KG1 (cell line): ENCODE data around the gene TMEM9.

Experiments
- DNase-seq: peaks from one replicate; lab custom pipeline; 2025; lab: John Stamatoyannopoulos, UW

TMEM9 gene

DNA sequence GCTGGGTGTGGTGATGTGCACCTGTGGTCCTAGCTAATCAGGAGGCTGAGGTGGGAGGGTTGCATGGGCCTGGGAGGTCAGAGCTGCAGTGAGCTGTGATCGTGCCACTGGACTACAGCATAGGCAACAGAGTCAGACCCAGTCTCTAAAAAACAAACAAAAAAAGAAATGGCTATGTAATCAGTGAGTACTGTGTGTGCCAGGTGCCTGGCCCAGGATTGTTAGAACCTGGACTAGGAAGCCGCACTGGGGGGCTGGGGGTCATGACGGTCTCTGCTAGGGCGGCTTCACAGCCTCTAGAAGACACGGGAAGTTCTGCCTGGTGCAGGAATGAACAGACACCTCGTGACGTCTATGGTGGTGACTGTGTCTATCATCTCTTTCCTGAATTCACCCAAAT is 8.5 kb downstream of the TMEM9 start:
- DNase-seq, result no peak

DNA sequence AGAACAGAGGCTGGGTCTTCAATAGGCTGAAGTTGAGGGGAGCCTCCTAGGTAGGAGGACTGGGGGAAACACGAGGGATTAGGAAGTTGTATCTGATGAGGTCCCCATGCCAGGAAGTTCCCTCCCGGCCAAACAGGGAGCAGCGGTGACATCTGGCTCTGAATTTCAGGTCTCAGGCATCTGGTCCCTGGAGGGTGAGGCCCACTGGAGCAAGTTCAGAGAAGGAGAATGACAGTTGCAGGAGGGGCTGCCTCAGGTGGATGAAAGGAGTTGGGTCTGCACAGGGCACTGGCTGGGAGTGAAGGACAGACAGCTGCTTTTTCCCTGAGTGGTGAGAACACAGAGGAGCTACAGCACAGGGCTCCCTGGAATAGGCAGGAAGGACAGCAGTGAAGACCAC is 9.1 kb downstream of the TMEM9 start:
- DNase-seq, result no peak

DNA sequence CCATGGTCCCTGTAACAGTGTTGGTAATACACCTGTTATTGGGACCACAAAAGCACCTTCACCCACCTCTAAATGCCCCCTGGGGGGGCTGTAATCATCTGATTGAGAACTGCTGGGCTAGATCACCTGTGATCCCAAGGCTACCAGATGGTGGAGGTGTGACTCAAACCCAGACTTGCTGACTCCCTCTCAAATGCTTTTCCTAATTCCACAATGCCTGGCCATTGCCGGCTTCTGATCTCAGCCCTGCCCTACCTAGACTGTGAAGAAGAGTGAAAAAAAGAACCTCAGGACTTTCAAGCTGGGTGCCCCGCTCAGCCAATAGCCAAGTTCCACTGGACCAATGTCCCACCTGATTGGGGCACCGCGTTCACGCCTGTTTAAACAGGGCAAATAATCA is 9.6 kb downstream of the TMEM9 start:
- no peak for DNase-seq

DNA sequence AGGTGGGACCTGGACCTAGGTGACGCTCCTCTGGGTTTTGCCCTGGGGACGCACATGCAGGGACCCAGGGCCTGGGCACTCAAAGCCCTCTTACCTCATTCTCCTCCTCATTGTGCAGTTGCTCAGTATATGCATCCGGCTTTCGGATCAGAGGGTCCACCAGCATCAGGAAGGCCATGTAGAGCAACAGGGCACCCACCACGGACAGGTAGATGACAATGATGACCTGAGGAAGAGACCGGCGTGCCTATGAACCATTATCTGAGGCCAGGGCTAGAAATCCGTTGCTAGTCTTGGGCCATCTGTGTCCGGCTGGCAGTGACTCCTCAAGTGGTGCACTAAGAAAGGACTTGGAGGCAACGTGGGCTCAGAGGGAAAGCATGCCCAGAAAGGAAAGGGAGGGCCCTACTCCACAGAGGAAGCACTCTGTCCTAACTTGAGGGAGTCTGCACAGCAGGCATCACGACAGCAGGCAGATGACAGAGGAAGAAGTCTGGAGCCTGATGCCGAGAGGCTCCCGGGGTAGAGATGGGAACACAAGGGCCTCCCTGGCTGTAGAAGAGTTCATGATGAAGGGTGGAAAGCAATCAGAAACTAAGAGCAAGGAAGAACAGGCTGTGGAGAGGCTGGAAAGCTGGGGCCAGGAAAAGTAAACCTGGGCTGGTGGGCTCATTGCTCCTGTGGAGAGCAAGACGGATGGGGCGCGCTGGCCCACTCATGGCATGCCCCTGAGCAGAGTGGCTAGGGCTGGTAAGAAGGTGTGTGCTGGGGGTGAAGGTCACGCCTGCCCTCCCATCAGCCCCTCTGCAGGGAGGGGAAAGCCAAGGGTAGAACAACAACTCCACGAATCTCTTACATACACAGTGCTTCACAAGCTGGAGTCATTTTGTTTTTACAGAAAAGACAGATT is 10.3 kb downstream of the TMEM9 start:
- DNase-seq, result no peak

DNA sequence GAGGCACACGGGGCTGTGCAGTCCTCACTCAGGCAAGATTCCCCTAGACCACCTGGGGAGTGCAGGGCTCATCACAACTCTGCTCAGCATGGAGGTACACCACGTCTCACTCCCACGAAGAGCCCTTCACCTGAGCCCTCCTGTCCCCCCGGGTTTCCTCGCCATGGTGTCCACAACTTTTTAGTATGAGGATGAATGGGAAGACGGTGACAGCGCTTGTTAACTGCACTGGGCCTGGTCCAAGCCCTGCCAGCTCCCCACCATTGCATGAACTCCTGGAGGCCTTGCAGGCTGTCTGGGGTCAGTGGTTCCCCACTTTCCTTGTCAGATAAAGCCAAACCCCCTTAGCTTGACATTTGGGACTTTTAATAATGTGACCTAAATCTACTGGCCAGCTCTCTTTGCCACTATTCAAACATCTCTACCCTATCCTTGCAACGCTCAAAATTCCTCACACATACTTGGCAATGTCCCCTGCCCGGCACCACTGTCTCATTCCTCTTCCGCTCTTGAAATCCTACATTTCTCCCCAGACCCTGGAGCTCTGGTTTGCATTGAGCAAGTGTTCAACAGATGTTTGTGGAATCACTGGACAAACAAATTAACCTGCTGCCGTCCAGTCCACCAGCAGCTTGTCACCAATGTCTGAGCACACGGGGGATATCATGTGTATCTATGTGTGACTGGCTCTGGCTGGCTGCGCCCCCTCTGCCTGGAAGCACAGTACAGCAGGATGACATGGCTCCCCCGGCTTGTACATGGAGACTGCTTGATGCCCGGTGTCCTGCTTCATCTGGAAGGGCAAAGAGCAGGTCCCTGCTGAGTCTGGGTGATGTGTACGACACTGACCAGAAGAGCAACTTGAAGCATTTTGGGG is 11.2 kb downstream of the TMEM9 start:
- DNase-seq, result no peak

DNA sequence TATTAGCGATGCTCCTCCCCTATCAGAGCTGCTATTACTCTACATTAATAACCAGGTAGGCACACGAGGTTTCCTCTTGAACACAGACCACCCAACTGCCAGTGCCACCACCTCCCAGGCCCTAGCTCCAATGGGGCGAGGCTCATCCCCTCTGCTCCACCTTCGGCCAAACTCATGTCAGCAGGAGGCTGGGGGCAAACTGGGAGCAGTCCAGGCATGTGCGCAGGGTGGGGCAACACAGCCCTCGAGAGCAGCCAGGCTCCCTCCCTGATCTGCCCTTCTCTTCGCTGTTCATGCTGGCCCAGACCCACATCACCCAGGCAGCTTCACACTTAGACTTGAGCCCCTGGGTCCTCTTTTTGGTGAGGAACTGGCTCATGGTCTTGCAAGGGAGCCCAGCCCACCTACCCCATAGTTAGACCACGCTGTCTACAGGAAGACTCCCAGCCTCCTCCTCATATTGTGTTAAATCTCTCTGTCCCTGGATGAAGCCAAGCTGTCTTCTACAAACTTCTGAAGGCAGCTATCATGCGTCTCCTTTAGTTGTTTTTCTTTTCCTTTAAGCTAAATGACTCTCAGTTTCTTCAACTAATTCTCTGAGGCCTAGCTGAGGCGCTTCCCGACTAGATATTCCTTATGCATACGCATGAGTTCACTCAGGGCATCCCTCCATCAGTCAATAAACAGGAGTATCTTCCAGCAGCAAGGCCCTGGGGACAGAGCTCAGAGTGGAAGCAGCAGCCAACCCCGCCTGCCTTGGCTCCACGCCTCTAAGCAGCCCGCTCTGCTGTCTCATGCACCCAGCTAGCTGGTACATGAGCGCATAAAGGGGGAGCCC is 12.0 kb downstream of the TMEM9 start:
- DNase-seq, result no peak

DNA sequence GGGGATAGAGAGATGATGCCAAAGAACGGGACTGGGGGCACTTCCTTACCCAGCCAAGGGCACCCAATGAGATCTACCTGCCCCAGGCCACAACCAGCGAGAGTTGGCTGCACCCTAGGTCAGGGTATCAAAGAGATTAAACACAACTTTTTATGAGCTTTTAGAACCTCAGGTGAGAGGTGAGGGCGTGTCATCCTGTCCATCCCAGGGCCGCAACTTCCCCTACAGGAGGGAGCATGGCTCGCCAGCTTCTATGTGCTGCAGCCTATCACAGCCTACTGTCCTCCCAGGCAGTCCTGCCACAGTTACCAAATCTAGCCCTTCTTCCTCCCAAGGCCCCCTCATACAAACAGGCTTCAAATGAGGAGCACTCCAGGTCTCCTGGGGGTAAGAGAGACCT is 12.9 kb downstream of the TMEM9 start:
- no peak for DNase-seq

DNA sequence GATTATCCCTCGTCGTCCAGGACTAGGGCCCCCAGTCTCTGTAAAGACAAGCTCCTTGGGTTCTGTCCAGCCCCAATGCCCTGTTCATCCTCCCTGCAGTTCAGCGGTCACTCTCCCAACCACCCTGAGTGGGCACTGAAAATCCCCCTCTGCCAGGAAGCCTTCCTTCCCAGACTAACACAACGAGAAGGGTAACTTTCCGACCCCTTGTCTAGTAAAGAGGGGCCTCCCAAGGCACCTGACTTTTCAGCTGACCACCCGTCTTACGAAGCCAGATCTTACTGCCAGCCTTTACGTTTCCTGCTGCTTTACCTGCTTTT is 13.4 kb downstream of the TMEM9 start:
- no peak for DNase-seq

DNA sequence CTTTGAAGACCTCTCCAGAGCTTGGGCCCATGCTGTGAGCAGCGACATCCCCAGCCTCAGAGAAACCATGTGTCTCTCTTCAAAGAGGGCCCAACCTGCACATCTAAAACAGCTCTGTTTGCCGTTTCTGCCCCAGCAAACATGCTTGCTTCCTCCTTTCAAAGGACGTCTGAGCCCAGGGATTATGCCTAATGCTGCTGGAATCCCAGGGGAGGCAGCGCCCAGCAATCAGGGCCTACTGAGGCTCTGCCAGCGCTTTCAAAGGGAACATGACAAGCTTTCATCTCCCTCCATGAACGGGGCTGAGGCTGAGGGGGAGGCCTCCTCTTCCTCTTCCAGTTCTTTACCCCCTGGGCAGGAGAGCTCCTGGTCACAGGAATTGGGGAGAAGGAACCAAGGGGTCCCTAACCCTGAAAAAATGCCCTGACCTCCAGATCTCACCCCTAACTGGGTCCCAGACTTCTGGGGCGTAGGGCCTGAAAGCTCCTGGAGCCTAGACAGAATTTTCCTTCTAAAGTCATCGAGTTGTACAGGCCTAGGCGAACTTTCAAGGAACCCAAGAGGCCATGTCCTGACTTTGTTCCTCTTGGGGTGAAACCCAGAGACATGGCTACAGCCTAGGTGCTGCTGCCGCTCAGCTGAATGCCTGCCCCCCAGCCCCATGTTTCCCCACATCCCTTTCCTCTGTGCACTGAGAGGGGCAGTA is 13.9 kb downstream of the TMEM9 start:
- no peak for DNase-seq

DNA sequence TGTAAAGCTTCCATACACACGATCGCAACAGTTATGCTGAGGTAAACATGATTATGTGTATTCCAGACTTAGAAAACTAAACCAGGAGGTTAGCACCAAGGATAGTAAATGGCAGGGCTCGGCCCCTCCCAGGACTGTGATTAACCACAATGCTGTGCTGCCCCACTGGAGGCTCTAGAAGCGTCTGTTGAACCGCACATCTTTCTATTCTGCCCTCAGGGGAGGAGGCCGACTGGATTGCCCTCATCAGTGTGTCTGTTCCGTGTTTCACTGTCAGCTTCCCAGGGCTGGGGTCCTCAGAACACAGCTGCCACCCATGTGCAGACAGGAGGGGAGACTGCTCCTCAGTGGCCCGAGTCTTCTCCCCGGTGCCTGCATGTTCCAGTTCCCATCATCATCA is 14.5 kb downstream of the TMEM9 start:
- DNase-seq, result no peak

DNA sequence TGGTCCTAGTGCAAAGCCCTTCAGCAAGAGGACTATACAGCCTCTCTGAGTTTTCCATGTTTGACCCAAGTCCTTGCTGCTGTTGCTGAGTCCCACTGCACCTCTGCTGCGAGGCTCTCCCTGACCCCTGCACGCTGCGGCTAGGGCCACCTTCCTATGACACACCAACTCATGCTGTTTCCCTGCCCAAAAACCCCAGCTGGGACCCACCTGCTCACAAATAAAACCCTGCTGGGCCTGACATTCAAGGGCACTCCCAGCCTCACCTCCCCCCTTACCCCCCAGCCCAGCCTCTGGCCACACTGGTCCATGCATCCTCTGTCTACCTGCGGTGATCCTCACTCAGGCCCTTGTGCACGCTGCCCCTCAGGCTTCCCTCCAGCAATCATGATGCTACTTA is 15.0 kb downstream of the TMEM9 start:
- DNase-seq, result no peak

DNA sequence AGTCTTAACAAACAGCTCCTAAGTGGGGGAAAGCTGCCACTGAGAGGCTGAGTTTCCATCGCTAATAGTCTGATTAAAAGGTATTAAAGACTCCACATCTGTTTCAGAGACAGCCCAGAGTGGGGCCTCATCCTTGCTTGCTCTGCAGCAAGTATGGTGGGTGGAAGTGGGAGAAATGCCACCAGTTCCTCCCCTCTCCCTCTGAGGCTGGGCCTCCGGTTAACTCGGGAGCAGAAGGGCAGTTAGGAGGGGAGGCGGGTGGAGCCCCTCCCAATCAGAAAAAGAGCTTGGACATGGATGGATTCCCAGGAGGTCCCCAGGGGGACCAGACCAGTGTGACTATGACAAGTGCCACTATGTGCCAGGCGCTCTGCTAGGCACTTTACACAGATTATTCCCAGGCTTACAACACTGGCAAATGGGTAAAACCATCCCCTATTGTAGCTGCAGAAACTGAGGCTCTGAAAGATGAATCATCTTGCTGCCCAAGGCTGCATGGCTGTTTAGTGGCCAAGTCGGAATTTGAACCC is 15.9 kb downstream of the TMEM9 start:
- no peak for DNase-seq

DNA sequence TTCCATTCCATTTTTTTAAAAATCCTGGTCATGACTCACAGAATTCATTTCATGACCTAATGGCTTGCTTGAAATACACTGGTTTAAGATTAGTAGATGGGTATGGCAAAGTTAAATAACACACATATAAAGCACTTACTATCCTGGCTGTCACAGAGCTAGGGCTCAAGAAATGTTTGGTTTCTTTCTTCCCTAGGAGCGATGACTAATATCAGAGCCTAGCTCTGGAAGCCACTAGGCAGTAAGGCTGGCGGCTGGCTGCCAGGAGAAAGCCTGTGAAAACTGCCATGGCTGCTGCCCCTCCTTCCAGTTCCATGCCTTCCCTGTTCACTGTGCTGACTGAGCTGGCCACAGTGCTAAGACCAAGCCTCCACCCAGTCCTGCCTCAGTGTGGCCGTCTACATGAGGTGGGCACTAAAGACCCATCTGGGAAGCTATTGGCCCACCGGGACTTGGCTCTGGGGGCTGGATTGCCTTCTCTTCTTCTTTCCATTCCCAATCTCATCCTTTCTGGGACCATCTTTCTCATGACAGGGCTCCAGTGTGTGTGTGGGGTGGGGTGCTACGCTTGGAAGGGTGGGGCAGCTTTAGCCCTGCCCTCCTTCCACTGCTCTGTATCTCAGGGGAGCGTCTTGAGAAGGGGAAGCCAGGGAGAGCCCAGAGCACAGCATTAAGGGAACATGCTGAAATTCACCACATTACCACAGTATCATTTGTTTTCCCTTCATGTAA is 16.5 kb downstream of the TMEM9 start:
- DNase-seq, result no peak

DNA sequence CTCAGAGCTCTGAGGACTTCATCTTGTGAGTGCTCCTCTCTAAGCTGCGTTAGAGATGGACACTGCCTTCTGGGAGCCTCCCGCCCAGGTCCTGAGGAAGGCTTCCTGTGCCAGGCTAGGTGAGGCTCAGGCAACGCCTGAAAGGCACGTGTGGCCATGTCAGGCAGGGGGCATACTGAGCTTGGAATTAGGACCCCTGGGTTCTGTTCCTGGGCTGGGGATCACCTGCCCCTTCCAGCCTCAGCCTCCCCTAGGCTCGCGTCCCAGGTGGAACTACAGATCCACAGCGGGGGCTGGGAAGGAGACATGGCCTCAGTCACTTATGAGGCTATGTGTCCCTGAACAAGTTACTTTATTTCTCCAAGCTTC is 17.3 kb downstream of the TMEM9 start:
- no peak for DNase-seq

DNA sequence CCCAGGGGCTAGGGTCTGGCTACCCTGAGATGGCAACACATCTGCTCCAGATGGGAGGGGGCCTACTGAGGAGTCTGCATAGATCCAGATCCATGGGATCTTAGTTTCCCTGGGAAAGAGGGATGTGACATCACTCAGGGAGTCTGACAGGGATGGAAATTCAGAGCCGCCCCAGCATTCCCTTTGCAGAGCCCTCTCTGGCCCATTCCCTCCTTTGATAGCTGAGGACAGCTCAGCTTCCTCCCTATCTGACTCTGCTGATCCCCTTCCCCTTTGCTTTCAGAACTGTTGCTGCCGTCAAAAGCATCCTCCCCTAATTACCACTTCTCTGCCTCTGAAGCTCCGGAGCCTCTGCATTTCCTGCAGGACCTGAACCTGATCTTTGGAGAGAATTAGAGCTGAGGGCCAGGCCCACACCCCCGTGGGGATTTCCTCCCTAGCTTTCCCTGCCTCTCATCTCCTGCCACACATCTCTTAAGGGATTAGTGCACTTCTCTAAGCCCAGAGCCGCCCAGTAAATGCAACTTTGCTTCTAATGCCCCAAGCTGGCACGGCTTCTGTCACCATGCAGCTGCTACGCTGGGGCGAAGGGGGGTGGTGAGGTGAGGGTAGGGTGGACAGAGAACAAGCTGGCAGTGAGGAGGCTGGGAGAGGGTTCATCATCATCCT is 17.8 kb downstream of the TMEM9 start:
- no peak for DNase-seq

DNA sequence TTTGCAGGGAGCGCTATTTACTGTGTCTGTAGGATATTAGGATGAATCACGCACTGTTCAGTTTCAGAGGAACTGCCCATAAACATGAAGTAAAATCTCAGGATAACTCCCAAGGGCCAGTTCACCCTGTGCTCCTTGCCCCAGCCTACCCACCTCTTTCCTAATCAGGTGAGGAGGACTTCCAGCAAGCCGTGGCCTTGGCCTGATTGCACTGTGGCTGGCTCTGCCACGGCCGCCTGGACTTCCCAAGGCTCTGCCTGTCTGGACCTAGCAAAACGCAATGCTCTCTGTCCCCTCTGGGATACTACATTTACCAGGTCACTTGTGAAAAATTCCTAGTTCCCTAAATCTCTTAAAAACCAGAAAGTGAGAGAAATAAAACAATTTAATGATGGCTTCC is 19.9 kb downstream of the TMEM9 start:
- no peak for DNase-seq

DNA sequence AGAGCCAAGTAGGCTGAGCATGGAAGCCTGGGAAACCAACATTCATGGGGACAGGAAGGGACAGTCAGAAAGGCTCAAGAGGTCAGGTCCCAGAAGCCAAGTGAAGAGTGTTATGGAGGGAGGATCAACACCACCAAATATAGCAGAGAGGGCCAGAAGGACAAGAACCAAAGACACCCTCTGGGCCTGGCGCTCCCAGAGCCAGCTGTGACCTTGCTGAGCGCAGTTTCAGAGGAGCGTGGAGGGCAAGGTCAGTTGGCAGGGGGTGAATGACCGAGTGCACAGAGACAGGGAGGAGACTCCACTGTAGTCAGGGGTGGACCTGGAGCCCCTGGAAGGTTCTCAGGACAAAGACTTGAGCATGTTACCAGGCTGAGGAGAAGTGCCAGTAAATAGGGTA is 22.9 kb downstream of the TMEM9 start:
- DNase-seq, result no peak

DNA sequence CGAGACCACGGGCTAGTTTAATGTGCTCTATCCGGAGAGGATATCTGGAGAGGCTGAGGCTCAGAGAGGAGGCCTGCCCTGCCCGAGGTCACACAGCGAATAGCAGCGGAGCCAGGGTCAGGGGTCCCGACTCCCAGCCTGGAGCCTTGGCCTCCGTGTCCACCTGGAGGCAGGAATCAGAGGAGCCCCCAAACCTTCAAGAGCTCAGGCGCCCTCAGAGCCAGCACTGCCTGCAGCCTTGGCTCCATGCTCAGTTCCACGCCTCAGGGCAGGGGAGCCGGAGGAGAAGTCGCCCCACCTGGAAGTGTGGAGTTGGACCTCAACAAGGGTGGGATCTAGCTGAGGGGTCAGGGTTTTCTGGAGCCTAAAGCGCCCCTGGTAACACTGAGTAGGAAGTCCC is 25.3 kb downstream of the TMEM9 start:
- no peak for DNase-seq

DNA sequence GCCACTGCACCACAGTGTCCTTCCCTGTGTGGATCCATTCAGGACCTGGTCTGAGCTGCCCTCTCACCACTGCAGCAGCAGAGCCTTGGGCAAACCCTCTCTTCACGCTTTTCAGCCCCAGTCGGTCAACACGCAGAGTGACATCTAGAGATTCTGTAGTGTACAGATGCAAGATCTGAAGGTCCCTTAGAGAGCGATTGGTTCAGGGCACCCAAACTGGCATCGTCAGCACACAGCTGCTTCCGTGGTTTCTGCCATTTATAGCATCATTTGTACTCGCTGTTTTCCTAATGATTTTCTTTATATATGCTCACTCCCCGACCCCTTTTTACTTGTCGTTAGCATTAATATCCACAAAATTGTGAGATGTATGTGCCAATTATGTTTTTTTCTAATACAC is 25.8 kb downstream of the TMEM9 start:
- no peak for DNase-seq

DNA sequence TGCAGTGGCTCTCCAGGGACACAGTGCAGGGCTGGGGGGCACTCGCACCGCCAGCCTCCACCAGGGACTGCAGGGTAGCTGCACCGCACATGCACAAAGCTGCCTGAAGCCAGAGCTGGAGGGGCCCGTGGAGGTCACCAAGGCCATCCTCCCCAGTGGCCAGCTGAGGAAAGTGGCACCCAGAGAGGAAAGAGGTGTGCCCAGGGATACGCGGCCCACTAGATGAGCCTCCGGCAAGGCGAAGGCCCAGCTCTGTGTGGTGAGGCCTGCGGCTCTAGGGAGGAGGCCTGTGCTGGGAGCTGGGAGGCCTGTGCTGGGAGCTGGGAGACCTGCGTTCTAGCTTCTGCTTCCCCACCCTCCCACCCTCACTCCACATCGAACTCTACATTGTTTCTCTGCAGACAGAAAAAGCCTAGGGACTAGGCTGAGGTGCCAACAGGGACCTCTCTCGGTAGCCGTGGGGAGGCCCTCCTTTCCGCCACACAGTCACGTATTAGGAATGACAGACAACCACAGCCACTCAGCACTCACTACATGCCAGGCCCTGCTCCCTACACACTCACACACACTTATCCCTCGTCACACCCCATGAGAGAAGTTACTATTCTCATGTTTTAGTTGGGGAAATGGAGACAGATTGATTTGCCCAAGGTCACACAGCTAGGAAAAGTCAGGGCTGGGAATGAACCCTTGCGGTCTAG is 26.4 kb downstream of the TMEM9 start:
- DNase-seq, result no peak
